ENCODE measurements around the gene GEN1.

The GEN1 gene

GRCh38 chr2:17827316-17827715, 73.4 kb downstream of the GEN1 start:
- Histone ChIP-seq H2BK15ac (replicated peaks; ENCODE audit: low read depth) (no peak overlapping the region), H3K4ac (ENCODE audit: low read depth, low read length) (no peak overlapping the region), H3K27me3 (ENCODE audit: insufficient read depth, low read length, poor library complexity) (no peaks in the 10 kb centered on the region), H3K23ac (ENCODE audit: low read length) (no peak overlapping the region), H3K56ac (ENCODE audit: low read length) (no peak overlapping the region), H3K4me3 (ENCODE audit: low read length) (no peak overlapping the region), H2BK5ac (ENCODE audit: low read length) (no peak overlapping the region), H3K79me1 (ENCODE audit: low read length) (no peaks in the 10 kb centered on the region), H4K8ac (ENCODE audit: low read depth, low read length) (no peak overlapping the region), H3K36me3 (ENCODE audit: control insufficient read depth, insufficient read depth, low read length) (no peaks in the 10 kb centered on the region), H2BK120ac (ENCODE audit: low read depth, low read length) (no peak overlapping the region), H2AK5ac (ENCODE audit: low read length) (no peak overlapping the region), H3K79me2 (ENCODE audit: control insufficient read depth, insufficient read depth, low read length) (no peaks in the 10 kb centered on the region), H3K27ac (ENCODE audit: low read depth, low read length) (no peak overlapping the region), H3K4me1 (ENCODE audit: control insufficient read depth, low read depth, low read length) (no peaks in the 10 kb centered on the region), H3K4me2 (ENCODE audit: low read length) (no peak overlapping the region), H3K18ac (ENCODE audit: low read length) (no peak overlapping the region), H3K9ac (ENCODE audit: low read length) (no peak overlapping the region), H4K5ac (ENCODE audit: low read length) (no peak overlapping the region)
- no CpG with 5 or more reads among the region's 5 CpGs for WGBS (ENCODE audit: extremely low coverage, insufficient coverage, low lambda C conversion rate)
- DNase-seq, result no peak

- H2AK5ac ChIP-seq (ENCODE audit: low read length), result no peak overlapping the region
- no peak overlapping the region for H3K56ac ChIP-seq (ENCODE audit: low read length)
- WGBS (ENCODE audit: extremely low coverage, insufficient coverage, low lambda C conversion rate), result no CpG with 5 or more reads among the region's 2 CpGs
- no peak overlapping the region for H3K23ac ChIP-seq (ENCODE audit: low read length)
- no peak overlapping the region for H3K9ac ChIP-seq (ENCODE audit: low read length)
- H3K4ac ChIP-seq (ENCODE audit: low read depth, low read length), result no peak overlapping the region
- no peaks in the 10 kb centered on the region for H3K4me1 ChIP-seq (ENCODE audit: control insufficient read depth, low read depth, low read length)
- H3K79me2 ChIP-seq (ENCODE audit: control insufficient read depth, insufficient read depth, low read length), result no peaks in the 10 kb centered on the region
- no peaks in the 10 kb centered on the region for H3K36me3 ChIP-seq (ENCODE audit: control insufficient read depth, insufficient read depth, low read length)
- no peak overlapping the region for H3K4me2 ChIP-seq (ENCODE audit: low read length)
- H2BK120ac ChIP-seq (ENCODE audit: low read depth, low read length), result no peak overlapping the region
- H4K8ac ChIP-seq (ENCODE audit: low read depth, low read length), result no peak overlapping the region
- H3K4me3 ChIP-seq (ENCODE audit: low read length), result no peak overlapping the region
- H2BK5ac ChIP-seq (ENCODE audit: low read length), result no peak overlapping the region
- no peak for DNase-seq
- H3K79me1 ChIP-seq (ENCODE audit: low read length), result no peaks in the 10 kb centered on the region
- H2BK15ac ChIP-seq (replicated peaks; ENCODE audit: low read depth), result no peak overlapping the region
- no peak overlapping the region for H4K5ac ChIP-seq (ENCODE audit: low read length)
- H3K18ac ChIP-seq (ENCODE audit: low read length), result no peak overlapping the region
- H3K27me3 ChIP-seq (ENCODE audit: insufficient read depth, low read length, poor library complexity), result no peaks in the 10 kb centered on the region
- no peak overlapping the region for H3K27ac ChIP-seq (ENCODE audit: low read depth, low read length)
Measured at GRCh38 chr2:17827785-17828184, 73.8 kb downstream of the GEN1 start.

GRCh38 chr2:17830053-17831034, 76.4 kb downstream of the GEN1 start:
- Histone ChIP-seq H2BK120ac (ENCODE audit: low read depth, low read length) (no peak overlapping the region), H3K18ac (ENCODE audit: low read length) (no peak overlapping the region), H3K4me3 (ENCODE audit: low read length) (no peak overlapping the region), H4K8ac (ENCODE audit: low read depth, low read length) (no peak overlapping the region), H3K9ac (ENCODE audit: low read length) (no peak overlapping the region), H3K4me2 (ENCODE audit: low read length) (no peak overlapping the region), H3K4ac (ENCODE audit: low read depth, low read length) (no peak overlapping the region), H2BK5ac (ENCODE audit: low read length) (no peak overlapping the region), H3K27me3 (ENCODE audit: insufficient read depth, low read length, poor library complexity) (no peaks in the 10 kb centered on the region), H2AK5ac (ENCODE audit: low read length) (no peak overlapping the region), H2BK15ac (replicated peaks; ENCODE audit: low read depth) (no peak overlapping the region), H3K79me1 (ENCODE audit: low read length) (no peaks in the 10 kb centered on the region), H3K36me3 (ENCODE audit: control insufficient read depth, insufficient read depth, low read length) (no peaks in the 10 kb centered on the region), H4K5ac (ENCODE audit: low read length) (no peak overlapping the region), H3K23ac (ENCODE audit: low read length) (no peak overlapping the region), H3K4me1 (ENCODE audit: control insufficient read depth, low read depth, low read length) (no peaks in the 10 kb centered on the region), H3K56ac (ENCODE audit: low read length) (no peak overlapping the region), H3K27ac (ENCODE audit: low read depth, low read length) (no peak overlapping the region), H3K79me2 (ENCODE audit: control insufficient read depth, insufficient read depth, low read length) (no peaks in the 10 kb centered on the region)
- WGBS (ENCODE audit: extremely low coverage, insufficient coverage, low lambda C conversion rate), result no CpG with 5 or more reads among the region's 37 CpGs
- peak; percentile 97 for DNase-seq

GRCh38 chr2:17835516-17835915, 81.6 kb downstream of the GEN1 start:
- Histone ChIP-seq H4K5ac (ENCODE audit: low read length) (no peak overlapping the region), H3K79me2 (ENCODE audit: control insufficient read depth, insufficient read depth, low read length) (no peaks in the 10 kb centered on the region), H3K4me2 (ENCODE audit: low read length) (no peak overlapping the region), H3K9ac (ENCODE audit: low read length) (no peak overlapping the region), H3K4me1 (ENCODE audit: control insufficient read depth, low read depth, low read length) (no peaks in the 10 kb centered on the region), H4K8ac (ENCODE audit: low read depth, low read length) (no peak overlapping the region), H3K79me1 (ENCODE audit: low read length) (no peaks in the 10 kb centered on the region), H3K4ac (ENCODE audit: low read depth, low read length) (no peak overlapping the region), H2BK120ac (ENCODE audit: low read depth, low read length) (no peak overlapping the region), H2AK5ac (ENCODE audit: low read length) (no peak overlapping the region), H2BK5ac (ENCODE audit: low read length) (no peak overlapping the region), H3K23ac (ENCODE audit: low read length) (no peak overlapping the region), H2BK15ac (replicated peaks; ENCODE audit: low read depth) (no peak overlapping the region), H3K4me3 (ENCODE audit: low read length) (no peak overlapping the region), H3K27ac (ENCODE audit: low read depth, low read length) (no peak overlapping the region), H3K56ac (ENCODE audit: low read length) (no peak overlapping the region), H3K18ac (ENCODE audit: low read length) (no peak overlapping the region), H3K27me3 (ENCODE audit: insufficient read depth, low read length, poor library complexity) (no peaks in the 10 kb centered on the region), H3K36me3 (ENCODE audit: control insufficient read depth, insufficient read depth, low read length) (no peaks in the 10 kb centered on the region)
- DNase-seq, result peak; percentile 71
- WGBS (ENCODE audit: extremely low coverage, insufficient coverage, low lambda C conversion rate), result no CpG with 5 or more reads among the region's 2 CpGs

Data from mesendoderm (in vitro differentiated cells).